IPS-18a (cell line): ENCODE measurements around the gene FOXP1.
"Not testable (repeated sequence)": the region's sequence is repeated elsewhere in the genome, so short reads cannot be mapped to it uniquely, and the experiment has no call there.

ENCODE experiments used
- H3K27ac ChIP-seq: one replicate; pipeline ENCODE4 v1.5.1; 2013; ENCODE audit warnings: low read length
- H3K27me3 ChIP-seq: one replicate; pipeline ENCODE4 v1.6.1; 2013; ENCODE audit warnings: mild to moderate bottlenecking, low read length; ENCODE audit not compliant: control insufficient read depth, insufficient read depth
- H3K36me3 ChIP-seq: one replicate; pipeline ENCODE4 v1.6.1; 2013; ENCODE audit warnings: low read depth, low read length; ENCODE audit not compliant: control insufficient read depth
- H3K4me1 ChIP-seq: one replicate; pipeline ENCODE4 v1.6.1; 2013; ENCODE audit warnings: low read depth, low read length; ENCODE audit not compliant: control insufficient read depth
- H3K4me3 ChIP-seq: one replicate; pipeline ENCODE4 v1.5.1; 2013; ENCODE audit warnings: low read length
- H3K9ac ChIP-seq: one replicate; pipeline ENCODE4 v1.6.1; 2013; ENCODE audit warnings: mild to moderate bottlenecking, low read length, moderate library complexity
- H3K9me3 ChIP-seq: one replicate; pipeline ENCODE4 v1.6.1; 2013; ENCODE audit warnings: low read depth, low read length; ENCODE audit not compliant: control insufficient read depth

FOXP1 gene

DNA sequence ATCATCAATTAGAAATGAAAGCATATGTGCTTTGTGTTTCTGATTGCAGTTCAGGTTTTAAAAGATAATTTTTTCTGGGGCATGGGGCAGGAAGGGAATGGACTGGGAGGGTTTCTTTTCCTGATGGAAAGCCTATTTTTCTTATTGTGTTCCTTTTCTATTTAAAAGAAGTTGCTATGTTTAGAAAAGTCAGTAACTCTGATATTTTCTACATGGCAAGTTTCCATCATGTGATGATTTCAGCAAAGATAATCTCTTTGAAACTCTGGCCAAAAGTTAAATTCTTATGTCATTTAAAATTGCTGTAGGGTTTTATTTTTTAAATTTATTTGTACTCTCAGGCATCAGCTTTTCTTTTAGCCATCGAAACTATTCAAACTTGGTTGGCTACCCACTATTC is 601.2 kb downstream of the FOXP1 start:
- H3K4me1 ChIP-seq: peaks cover 20% of the 10 kb centered on the region
- H3K36me3 ChIP-seq: peaks cover 4% of the 10 kb centered on the region
- H3K9ac ChIP-seq: no peak overlapping the region
- H3K4me3 ChIP-seq: no peak overlapping the region
- H3K27ac ChIP-seq: no peak overlapping the region
- no peaks in the 10 kb centered on the region for H3K27me3 ChIP-seq
- H3K9me3 ChIP-seq: no peaks in the 10 kb centered on the region

DNA sequence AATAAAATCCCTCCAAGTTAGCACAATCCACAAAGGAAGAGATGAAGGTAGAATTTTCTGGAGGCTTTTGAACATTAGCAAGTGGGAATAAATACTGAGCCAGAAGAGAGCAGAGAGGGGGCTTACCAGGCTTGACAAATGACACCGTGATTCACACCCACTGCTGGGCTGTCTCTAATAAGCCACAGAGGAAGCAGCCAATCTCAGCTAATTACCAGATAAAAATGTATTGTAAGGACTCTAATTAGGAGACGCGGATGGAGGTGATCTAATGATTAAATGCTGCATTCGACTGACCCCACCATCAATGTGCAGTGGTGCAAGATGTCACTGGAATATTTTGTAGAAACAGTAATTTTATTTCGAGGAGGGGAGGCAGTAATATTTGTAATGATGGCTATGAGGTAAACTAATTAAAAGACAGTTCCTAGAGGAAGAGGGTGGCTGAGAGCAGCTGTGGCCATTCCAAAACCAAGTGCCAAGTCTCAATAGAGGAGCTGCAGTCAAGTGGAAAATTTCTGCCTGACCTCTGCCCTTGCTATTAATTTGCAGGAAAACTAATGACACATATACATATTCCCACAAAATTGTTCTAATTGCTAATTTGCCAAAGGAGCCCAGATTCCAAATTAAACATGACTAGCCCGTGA is 602.2 kb downstream of the FOXP1 start:
- H3K27me3 ChIP-seq: no peaks in the 10 kb centered on the region
- no peak overlapping the region for H3K4me3 ChIP-seq
- no peak overlapping the region for H3K9ac ChIP-seq
- no peak overlapping the region for H3K27ac ChIP-seq
- no peaks in the 10 kb centered on the region for H3K9me3 ChIP-seq
- H3K36me3 ChIP-seq: peaks cover 13% of the 10 kb centered on the region
- H3K4me1 ChIP-seq: peaks cover 20% of the 10 kb centered on the region

DNA sequence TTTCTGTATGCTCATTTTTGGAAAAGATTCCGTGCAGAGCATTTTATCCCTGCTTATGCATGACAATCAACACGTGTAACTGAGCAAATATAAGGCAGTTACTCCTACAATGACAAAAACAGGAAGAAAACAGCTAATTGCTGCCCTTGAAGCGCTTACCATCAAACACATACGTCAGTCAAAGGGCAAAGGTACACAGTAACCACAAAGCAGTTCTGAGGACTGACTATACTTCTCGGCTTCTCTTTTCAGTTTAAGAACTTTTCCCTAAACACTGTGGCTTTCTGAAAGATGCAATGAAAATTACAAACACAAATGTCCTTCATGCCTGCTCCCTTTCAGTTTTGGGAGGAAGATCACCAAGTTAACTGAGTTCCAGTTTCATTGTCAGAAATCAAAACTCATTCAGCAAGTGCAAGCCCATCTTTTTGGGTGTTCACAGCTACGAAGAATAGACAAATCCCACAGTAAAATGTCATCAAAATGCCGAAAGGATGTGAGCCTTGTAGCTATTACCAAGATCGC is 602.8 kb downstream of the FOXP1 start:
- peaks cover 20% of the 10 kb centered on the region for H3K4me1 ChIP-seq
- no peak overlapping the region for H3K4me3 ChIP-seq
- no peak overlapping the region for H3K9ac ChIP-seq
- peaks cover 14% of the 10 kb centered on the region for H3K36me3 ChIP-seq
- no peaks in the 10 kb centered on the region for H3K27me3 ChIP-seq
- no peaks in the 10 kb centered on the region for H3K9me3 ChIP-seq
- H3K27ac ChIP-seq: no peak overlapping the region

DNA sequence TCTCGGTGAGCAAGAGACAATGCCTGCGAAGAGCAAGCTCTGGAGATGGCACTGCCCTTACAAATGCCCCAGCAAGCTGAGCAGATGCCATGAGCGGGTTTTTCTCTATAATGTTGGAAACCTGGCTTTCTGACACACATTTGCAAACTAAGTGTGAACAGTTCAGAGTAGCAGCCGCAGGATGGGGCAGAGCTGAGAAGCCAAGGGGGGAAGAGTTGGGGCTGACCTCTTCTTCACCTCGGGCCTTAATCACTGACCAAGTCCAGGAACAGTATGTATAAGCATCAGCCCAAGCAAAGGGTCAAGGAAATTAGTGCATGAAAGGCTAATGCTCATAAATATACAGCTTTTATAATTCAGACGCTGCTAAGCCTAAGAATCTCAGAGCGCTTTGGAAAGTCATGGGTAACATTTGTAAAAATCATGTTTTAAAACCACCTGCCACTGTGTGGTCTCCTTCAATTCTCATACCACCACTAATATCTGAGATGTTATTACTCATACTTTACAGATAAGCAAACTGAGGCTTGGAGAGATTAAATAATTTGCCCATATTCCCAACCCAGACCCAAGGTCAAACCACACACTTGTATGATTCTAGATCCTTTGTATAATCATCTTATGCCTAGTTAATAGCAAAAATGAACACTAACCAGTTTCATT is 603.4 kb downstream of the FOXP1 start:
- Histone ChIP-seq H3K4me1 (peaks cover 23% of the 10 kb centered on the region), H3K4me3 (no peak overlapping the region), H3K9me3 (no peaks in the 10 kb centered on the region), H3K36me3 (peaks cover 18% of the 10 kb centered on the region), H3K27me3 (no peaks in the 10 kb centered on the region), H3K27ac (no peak overlapping the region), H3K9ac (no peak overlapping the region)

DNA sequence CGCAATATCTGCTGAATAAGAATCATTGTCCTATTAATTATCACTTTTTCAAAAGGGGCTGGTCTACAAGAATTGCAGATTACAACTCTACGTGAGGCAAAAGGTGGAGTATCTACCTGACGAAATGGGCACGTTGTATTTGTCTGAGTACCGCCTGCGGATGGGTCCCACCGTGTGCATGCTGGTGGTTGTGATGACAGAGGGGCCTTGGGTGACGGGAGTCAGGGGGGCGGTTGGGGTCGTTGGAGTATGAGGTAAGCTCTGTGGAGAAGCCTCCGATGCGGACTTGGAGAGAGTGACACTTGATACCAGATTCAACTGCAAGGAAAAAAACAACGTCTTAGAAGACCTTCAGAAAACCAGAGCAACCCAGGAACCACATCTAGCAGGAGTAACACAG is 605.8 kb downstream of the FOXP1 start:
- Histone ChIP-seq H3K4me1 (peaks cover 16% of the 10 kb centered on the region), H3K27ac (no peak overlapping the region), H3K9ac (no peak overlapping the region), H3K9me3 (no peaks in the 10 kb centered on the region), H3K36me3 (peaks cover 18% of the 10 kb centered on the region), H3K4me3 (no peak overlapping the region), H3K27me3 (no peaks in the 10 kb centered on the region)

DNA sequence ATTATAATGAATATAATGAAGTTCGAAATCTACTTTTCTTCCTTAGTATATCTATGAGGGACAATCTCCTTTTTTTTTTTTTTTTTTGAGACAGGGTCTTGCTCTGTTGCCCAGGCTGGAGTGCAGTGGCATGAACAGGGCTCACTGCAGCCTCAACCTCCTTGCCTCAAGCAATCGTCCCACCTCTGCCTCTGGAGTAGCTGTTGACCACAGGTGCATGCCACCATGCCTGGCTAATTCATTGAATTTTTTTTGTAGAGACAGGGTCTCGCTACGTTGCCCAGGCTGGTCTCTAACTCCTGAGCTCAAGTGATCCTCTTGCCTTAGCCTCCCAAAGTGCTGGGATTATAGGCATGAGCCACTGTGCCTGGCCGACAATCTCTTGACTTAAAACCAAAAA is 607.5 kb downstream of the FOXP1 start:
- not testable (repeated sequence) for H3K9ac ChIP-seq, H3K27ac ChIP-seq, H3K4me3 ChIP-seq, H3K27me3 ChIP-seq, H3K9me3 ChIP-seq
- Histone ChIP-seq H3K36me3 (peaks cover 18% of the 10 kb centered on the region), H3K4me1 (peaks cover 17% of the 10 kb centered on the region)

DNA sequence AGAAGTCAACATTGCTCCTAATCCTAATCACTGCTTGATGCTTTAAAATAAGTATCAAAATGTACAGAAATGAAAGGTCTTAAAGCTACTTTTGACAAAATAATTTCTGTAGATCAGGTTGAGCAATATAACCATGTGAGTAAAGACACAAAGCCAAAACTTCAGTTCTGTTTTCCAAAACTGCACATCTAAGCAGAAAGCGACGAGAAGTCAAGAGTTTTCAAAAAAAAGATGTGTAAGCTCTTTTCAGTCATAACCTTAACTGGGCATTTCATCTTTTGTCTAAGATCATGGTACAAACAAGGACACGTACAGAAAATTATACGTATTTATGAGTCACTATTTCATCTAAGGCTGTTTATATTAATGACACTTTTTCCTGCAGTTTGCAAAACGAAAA is 608.8 kb downstream of the FOXP1 start:
- Histone ChIP-seq H3K27ac (no peak overlapping the region), H3K36me3 (peaks cover 20% of the 10 kb centered on the region), H3K4me1 (peaks cover 21% of the 10 kb centered on the region), H3K9ac (no peak overlapping the region), H3K9me3 (no peaks in the 10 kb centered on the region), H3K27me3 (no peaks in the 10 kb centered on the region), H3K4me3 (no peak overlapping the region)

DNA sequence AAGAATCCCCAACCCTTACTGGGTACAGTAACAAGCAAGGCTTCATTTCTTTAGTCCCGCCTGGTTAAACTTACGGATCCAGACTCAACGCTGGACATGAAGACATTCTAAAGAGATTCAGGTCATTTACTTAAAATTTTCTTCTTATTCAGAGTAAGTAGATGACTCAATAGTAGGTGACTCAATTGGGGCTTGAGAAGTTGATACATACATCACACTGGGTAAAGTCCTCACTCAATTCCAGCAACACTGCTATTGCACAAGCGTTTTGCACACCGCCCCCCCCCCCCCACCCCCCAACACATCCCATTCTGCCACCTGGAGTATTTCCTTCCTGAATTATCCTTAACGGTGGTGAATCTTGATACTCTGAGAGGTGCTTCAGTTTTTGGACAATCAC is 610.0 kb downstream of the FOXP1 start:
- no peaks in the 10 kb centered on the region for H3K27me3 ChIP-seq
- no peak overlapping the region for H3K4me3 ChIP-seq
- H3K36me3 ChIP-seq: peaks cover 22% of the 10 kb centered on the region
- no peak overlapping the region for H3K9ac ChIP-seq
- peaks cover 21% of the 10 kb centered on the region for H3K4me1 ChIP-seq
- H3K27ac ChIP-seq: no peak overlapping the region
- H3K9me3 ChIP-seq: no peaks in the 10 kb centered on the region

DNA sequence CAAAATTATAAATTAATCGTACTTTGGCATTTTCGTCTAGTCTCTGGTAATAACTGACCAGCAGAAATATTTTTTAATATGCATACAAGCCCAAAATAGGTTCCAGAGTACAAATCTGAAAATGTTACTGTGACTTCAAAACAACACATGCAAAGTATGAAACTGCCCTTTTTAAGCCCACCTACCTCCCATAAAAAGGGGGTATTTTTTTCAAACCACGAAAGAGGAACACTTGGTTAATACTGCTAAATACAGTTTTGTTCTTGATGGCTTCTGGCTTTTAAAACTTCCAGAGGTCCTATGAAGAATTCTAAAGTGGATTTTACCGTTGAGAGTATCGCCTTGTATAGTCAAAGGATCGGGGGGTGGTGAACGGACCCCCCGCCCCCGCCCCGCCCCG is 610.7 kb downstream of the FOXP1 start:
- Histone ChIP-seq H3K4me1 (peaks cover 21% of the 10 kb centered on the region), H3K9ac (no peak overlapping the region), H3K9me3 (no peaks in the 10 kb centered on the region), H3K36me3 (peaks cover 22% of the 10 kb centered on the region), H3K4me3 (no peak overlapping the region), H3K27me3 (no peaks in the 10 kb centered on the region), H3K27ac (no peak overlapping the region)

DNA sequence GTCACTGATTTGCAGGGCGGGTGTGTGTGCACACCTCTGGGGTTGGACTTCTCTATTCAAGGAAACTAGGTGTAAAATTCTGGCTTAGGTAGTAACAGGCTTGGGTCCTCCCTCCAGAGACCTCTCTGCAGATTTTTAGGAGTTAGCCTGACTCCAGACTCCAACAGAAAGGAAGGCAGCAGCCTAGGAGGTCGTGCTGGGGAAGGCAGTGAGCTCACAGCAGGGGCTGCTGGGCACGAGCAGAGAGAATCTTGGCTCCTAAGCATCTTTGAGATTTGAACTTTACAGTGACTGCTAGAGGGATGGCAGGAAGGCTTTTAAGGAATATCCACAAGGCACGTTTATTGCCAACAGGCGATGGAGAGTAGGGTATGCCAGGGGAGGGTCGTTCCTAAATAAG is 612.6 kb downstream of the FOXP1 start:
- Histone ChIP-seq H3K9me3 (no peaks in the 10 kb centered on the region), H3K36me3 (peaks cover 8% of the 10 kb centered on the region), H3K4me1 (peaks cover 21% of the 10 kb centered on the region), H3K27me3 (no peaks in the 10 kb centered on the region), H3K27ac (no peak overlapping the region), H3K9ac (no peak overlapping the region), H3K4me3 (no peak overlapping the region)

DNA sequence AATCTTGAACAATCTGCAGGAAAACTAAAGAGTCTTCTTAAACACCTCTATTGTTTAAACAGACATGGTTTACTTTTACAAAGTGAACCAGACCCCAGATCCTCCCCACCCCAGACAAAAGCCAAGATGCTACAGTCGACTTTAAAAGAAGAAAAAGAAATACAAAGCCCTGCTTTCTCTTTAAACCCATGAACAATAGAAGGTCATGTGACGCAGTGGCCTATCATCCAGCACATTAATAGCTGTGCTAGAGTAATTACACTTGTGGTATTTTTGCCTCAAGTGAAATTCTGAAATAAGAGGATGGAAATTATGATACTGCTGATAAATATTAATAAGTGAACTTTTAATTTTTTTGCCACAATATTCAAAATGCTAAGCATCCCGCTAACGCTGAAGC is 613.4 kb downstream of the FOXP1 start:
- H3K4me3 ChIP-seq: no peak overlapping the region
- H3K36me3 ChIP-seq: peaks cover 7% of the 10 kb centered on the region
- no peak overlapping the region for H3K27ac ChIP-seq
- no peaks in the 10 kb centered on the region for H3K9me3 ChIP-seq
- no peaks in the 10 kb centered on the region for H3K27me3 ChIP-seq
- H3K9ac ChIP-seq: no peak overlapping the region
- H3K4me1 ChIP-seq: peaks cover 18% of the 10 kb centered on the region
